Fibroblast of the aortic adventitia (primary cell): ENCODE data around the gene RIC8B. TPM values are rescaled to one million over a fixed set of nuclear protein-coding genes. Genes with fewer than 3 reads are reported as not detected.
A peak's percentile ranks its signal among the peaks of the same experiment; 100 is the strongest.

Experiments used
- DNase-seq: peaks from one replicate; pipeline ENCODE4 v3.0.0-alpha.2; 2010; ENCODE audit warnings: low read depth
- H3K4me3 ChIP-seq: 2 replicates; pipeline ENCODE4 v1.5.1; 2011; ENCODE audit warnings: low read depth, mild to moderate bottlenecking, control low read depth, low read length, moderate library complexity
- CTCF ChIP-seq: IDR thresholded peaks from 2 replicates; pipeline ENCODE4 v1.5.1; 2011; ENCODE audit warnings: mild to moderate bottlenecking, low read length, control low read depth, inconsistent platforms; ENCODE audit not compliant: insufficient read depth
- total RNA-seq: library from RNA; depleted of rRNA; stranded (reverse); fragments of >200 nt; gene quantifications from 2 replicates; pipeline ENCODE4 v1.2.3, GENCODE V29; 2012; ENCODE audit warnings: low replicate concordance

The RIC8B gene
- total RNA-seq, 1 donor: 15.0 TPM

GRCh38 chr12:106840243-106840642 is 65.8 kb downstream of the RIC8B start:
- no peak for TF ChIP-seq CTCF
- H3K4me3 ChIP-seq: no peak overlapping the region
- DNase-seq: peak; percentile 79

DNA sequence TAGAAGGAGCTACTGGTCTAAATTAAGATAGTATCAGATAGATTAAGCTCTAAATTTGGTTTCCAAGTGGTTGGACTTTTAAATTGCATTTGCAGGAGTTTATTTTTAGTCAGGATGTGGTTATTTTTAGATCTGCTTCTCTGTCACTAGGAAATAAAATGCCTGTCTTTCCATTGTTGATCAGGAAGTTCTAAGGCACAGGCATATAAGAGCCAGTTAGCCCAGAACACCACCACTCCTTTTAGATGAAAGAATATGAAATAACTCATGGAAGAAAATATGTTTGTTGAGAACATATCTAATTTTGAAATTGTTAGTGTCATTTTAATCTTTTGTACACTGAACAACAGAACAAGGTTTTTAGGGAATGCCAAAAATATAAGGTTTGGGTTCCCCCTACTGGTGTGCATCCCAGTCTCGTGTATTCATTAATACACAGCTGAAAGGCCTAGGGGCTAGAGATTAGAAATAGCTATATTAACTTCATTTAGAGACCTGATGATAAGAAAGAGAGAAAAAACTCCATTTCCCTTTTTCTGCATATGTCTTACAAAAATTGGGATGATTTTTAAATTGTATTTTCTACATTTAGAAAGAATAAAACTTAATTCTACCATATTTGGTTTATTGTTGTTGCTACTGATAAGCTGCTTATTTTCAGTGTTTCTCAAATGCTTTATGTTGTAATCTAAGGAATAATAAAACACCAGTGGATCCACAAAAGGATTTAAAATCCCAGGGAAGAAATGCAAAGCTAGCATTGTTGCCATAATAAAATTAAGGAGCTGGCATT is 67.2 kb downstream of the RIC8B start:
- peak; percentile 72 for TF ChIP-seq CTCF
- DNase-seq: peak; percentile 74

GRCh38 chr12:106845902-106846301 is 71.4 kb downstream of the RIC8B start:
- no peak overlapping the region for H3K4me3 ChIP-seq
- TF ChIP-seq CTCF: no peak
- no peak for DNase-seq

More for the DNA sequence above, 67.2 kb downstream of the RIC8B start:
- H3K4me3 ChIP-seq: no peak overlapping the region

DNA sequence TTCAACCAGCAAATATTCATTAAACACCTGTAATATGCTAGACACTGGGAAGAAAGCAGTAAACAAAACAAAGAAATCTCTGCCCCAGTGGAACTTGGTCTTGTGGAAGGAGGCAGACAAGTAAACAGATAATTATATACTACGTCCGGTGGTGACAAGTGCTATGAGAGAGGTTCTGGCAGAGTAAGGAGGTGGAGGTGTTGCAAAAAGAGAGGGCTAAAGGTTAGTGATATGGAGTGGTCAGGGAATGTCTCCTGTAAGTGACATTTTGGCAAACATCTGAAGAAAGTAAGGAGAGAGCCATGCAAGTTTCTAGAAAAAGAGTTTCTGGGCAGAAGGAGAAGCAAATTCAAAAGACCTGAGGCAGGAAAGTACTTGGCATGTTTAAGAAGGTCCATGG is 73.4 kb downstream of the RIC8B start:
- no peak for TF ChIP-seq CTCF
- DNase-seq: no peak
- no peak overlapping the region for H3K4me3 ChIP-seq

GRCh38 chr12:106851306-106851705 is 76.8 kb downstream of the RIC8B start:
- no peak for DNase-seq
- no peak overlapping the region for H3K4me3 ChIP-seq
- no peak for TF ChIP-seq CTCF

GRCh38 chr12:106854723-106855122 is 80.2 kb downstream of the RIC8B start:
- TF ChIP-seq CTCF: no peak
- no peak for DNase-seq
- no peak overlapping the region for H3K4me3 ChIP-seq
